Endothelial cell of umbilical vein (primary cell): Measurements from ENCODE around the gene WBP1L. TPM values are rescaled to one million over a fixed set of nuclear protein-coding genes. Genes with fewer than 3 reads are reported as not detected.

Experiments
- BruUV-seq: library from RNA; stranded (reverse); fragments of 400-500 nt; replicated peaks from 2 replicates; lab custom pipeline; 2021; lab: Mats Ljungman, UMichigan
- CTCF ChIA-PET: fragments of 300-600, 350-600 bp; sonication (Branson Sonifier 250); formaldehyde crosslinking; loops from one replicate; lab custom pipeline; 2021; ENCODE audit warnings: antibody characterized with exemption, inconsistent platforms; lab: Charles Lee
- POLR2A ChIA-PET: fragments of 300-600, 350-600 bp; sonication (Branson Sonifier 250); formaldehyde crosslinking; loops from one replicate; lab custom pipeline; 2021; ENCODE audit warnings: antibody characterized with exemption, inconsistent platforms; lab: Charles Lee
- DNase-seq: peaks from one replicate; pipeline ENCODE4 v3.0.0-alpha.2; 2011; ENCODE audit warnings: low read depth, low spot score
- FAIRE-seq: peaks from 2 replicates; lab custom pipeline; 2011; peaks lifted over from hg19 to GRCh38; lab: Jason Lieb, UNC
- H2AFZ ChIP-seq: 2 replicates; pipeline ENCODE4 v1.6.0; 2012; ENCODE audit warnings: low read depth, low read length, control low read depth, inconsistent platforms
- H3K27ac ChIP-seq: 2 replicates; pipeline ENCODE4 v1.5.1; 2011; ENCODE audit warnings: low read depth, mild to moderate bottlenecking, control low read depth, low read length, moderate library complexity; ENCODE audit not compliant: insufficient read depth
- H3K27me3 ChIP-seq, 2 experiments: 2 replicates each; pipeline versions ENCODE4 v1.6.0 to v1.6.1; 2011; ENCODE audit warnings: low read length in 2 of 2, mixed read lengths in 1 of 2; ENCODE audit not compliant: control insufficient read depth in 2 of 2, insufficient read depth in 2 of 2
- H3K36me3 ChIP-seq, 2 experiments: 2 replicates in 1 of 2; 3 replicates in 1 of 2; pipeline ENCODE4 v1.5.1; 2011; ENCODE audit warnings: low read length in 2 of 2, mild to moderate bottlenecking in 1 of 2, moderate library complexity in 1 of 2; ENCODE audit not compliant: control insufficient read depth in 2 of 2, insufficient read depth in 2 of 2; ENCODE audit errors: extremely low read depth in 1 of 2
- H3K4me1 ChIP-seq: 3 replicates; pipeline ENCODE4 v1.5.1; 2011; ENCODE audit warnings: mild to moderate bottlenecking, low read length; ENCODE audit not compliant: control insufficient read depth, insufficient read depth; ENCODE audit errors: extremely low read depth
- H3K4me2 ChIP-seq: 2 replicates; pipeline ENCODE4 v1.6.1; 2011; ENCODE audit warnings: low read length, control low read depth, mixed read lengths; ENCODE audit not compliant: insufficient read depth
- H3K4me3 ChIP-seq, 3 experiments: fragments of 200-600 bp in 1 of 3; sonication (generic), shearing (Covaris generic) in 1 of 3; replicated peaks in 1 of 3; 2 replicates each; pipeline ENCODE4 v1.5.1; 2011 to 2016; ENCODE audit warnings: control low read depth in 3 of 3, low read length in 3 of 3, mild to moderate bottlenecking in 2 of 3, inconsistent platforms in 1 of 3, low read depth in 1 of 3, moderate library complexity in 1 of 3; ENCODE audit not compliant: insufficient read depth in 1 of 3
- H3K79me2 ChIP-seq: 2 replicates; pipeline ENCODE4 v1.6.0; 2012; ENCODE audit warnings: low read length, inconsistent platforms; ENCODE audit not compliant: control insufficient read depth, insufficient read depth
- H3K9ac ChIP-seq: replicated peaks from 2 replicates; pipeline ENCODE3; 2011; ENCODE audit warnings: low read length, control low read depth; ENCODE audit not compliant: insufficient read depth; ENCODE audit errors: extremely low read depth
- H3K9me1 ChIP-seq: replicated peaks from 3 replicates; pipeline ENCODE4 v1.6.0; 2011; ENCODE audit warnings: mild to moderate bottlenecking, low read length; ENCODE audit not compliant: control insufficient read depth, insufficient read depth; ENCODE audit errors: extremely low read depth
- H3K9me3 ChIP-seq: replicated peaks from 2 replicates; pipeline ENCODE4 v1.5.1; 2012; ENCODE audit warnings: low read length, inconsistent platforms; ENCODE audit not compliant: control insufficient read depth, insufficient read depth
- H4K20me1 ChIP-seq: replicated peaks from 2 replicates; pipeline ENCODE3; 2011; ENCODE audit warnings: mild to moderate bottlenecking, low read length; ENCODE audit not compliant: control insufficient read depth, insufficient read depth; ENCODE audit errors: extremely low read depth
- CTCF ChIP-seq, 2 donors: IDR thresholded peaks; 1 replicate in 1 of 2; 2 replicates in 1 of 2; pipeline ENCODE4 v1.5.1; 2011; ENCODE audit warnings: low read length in 2 of 2, mild to moderate bottlenecking in 2 of 2, moderate library complexity in 2 of 2, control low read depth in 1 of 2, inconsistent platforms in 1 of 2, low read depth in 1 of 2; ENCODE audit not compliant: insufficient read depth in 1 of 2; ENCODE audit errors: extremely low read depth in 1 of 2
- EZH2 ChIP-seq: IDR thresholded peaks from 2 replicates; pipeline ENCODE4 v1.6.1; 2012; ENCODE audit warnings: borderline replicate concordance, low read depth, mild to moderate bottlenecking, moderate library complexity, low read length, inconsistent platforms; ENCODE audit not compliant: severe bottlenecking
- FOS ChIP-seq: IDR thresholded peaks from 2 replicates; pipeline ENCODE4 v1.6.1; 2011; ENCODE audit warnings: mild to moderate bottlenecking, low read length, moderate library complexity, borderline replicate concordance; ENCODE audit not compliant: insufficient read depth
- GATA2 ChIP-seq: IDR thresholded peaks from 2 replicates; pipeline ENCODE4 v1.7.0; 2011; ENCODE audit warnings: low read depth, mild to moderate bottlenecking, moderate library complexity, mixed read lengths, low read length; ENCODE audit not compliant: insufficient read length, insufficient read depth
- JUN ChIP-seq: IDR thresholded peaks from 2 replicates; pipeline ENCODE4 v1.6.1; 2011; ENCODE audit warnings: borderline replicate concordance, low read depth; ENCODE audit not compliant: insufficient read length, insufficient read depth
- MAX ChIP-seq: IDR thresholded peaks from 2 replicates; pipeline ENCODE4 v1.6.1; 2011; ENCODE audit not compliant: insufficient read depth, insufficient read length
- MYC ChIP-seq: IDR thresholded peaks from one replicate; pipeline ENCODE4 v1.6.1; 2011; ENCODE audit warnings: mild to moderate bottlenecking, low read depth, low read length
- POLR2A ChIP-seq: IDR thresholded peaks from 2 replicates; pipeline ENCODE4 v1.6.1; 2012; ENCODE audit warnings: low read depth, mild to moderate bottlenecking, control low read depth, low read length
- POLR2AphosphoS5 ChIP-seq: IDR thresholded peaks from 2 replicates; pipeline ENCODE4 v1.6.1; 2012; ENCODE audit warnings: low read depth, mild to moderate bottlenecking, control low read depth, low read length, moderate library complexity; ENCODE audit not compliant: insufficient read depth
- dilution Hi-C: fragments of 300-500 bp; cut with MboI; formaldehyde crosslinking; loops from one replicate; pipeline ENCODE4 v1.15.0; 2019; ENCODE audit warnings: low sequenced_read_pairs; ENCODE audit not compliant: extremely low pct_ligation_motif_present
- intact Hi-C: fragments of 100-400 bp; cut with micrococcal nuclease; formaldehyde crosslinking; loops from one replicate; pipeline ENCODE4 v1.10.0; 2022
- polyA plus RNA-seq, 4 experiments: library from polyadenylated mRNA; depleted of rRNA in 3 of 4; stranded (reverse) in 3 of 4; unstranded in 1 of 4; fragments of >200 nt; gene quantifications; 2 replicates each; pipeline versions ENCODE4 v1.2.1 to v1.2.3, GENCODE V29; 2011 to 2012; ENCODE audit warnings: missing spikeins in 1 of 4
- total RNA-seq: library from RNA; stranded (reverse); gene quantifications from 2 replicates; pipeline ENCODE4 v1.2.3, GENCODE V29; 2021

WBP1L gene
- total and polyA plus RNA-seq, 2 donors (not counting 3 experiments of a cell fraction or from before 2014, with no cell fraction given) = 46.0 to 70.3 TPM

DNA sequence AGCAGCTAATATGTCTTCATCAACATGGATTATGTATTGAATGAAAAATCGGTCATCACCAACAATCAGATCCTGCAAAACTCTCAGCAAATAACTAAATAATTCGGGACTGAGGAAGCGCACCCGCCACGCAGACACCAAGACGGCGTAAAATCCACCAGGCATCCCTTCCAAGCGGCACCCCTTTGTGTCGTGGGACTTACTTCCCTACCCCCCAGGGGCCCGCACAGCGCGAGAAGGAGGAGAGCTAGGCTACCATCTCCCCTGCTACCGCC is 30.3 kb upstream of the WBP1L start:
- H3K79me2 ChIP-seq = peaks cover 16% of the 10 kb centered on the region
- peaks cover 23% of the 10 kb centered on the region for H3K4me1 ChIP-seq
- H3K36me3 ChIP-seq = no peaks in the 10 kb centered on the region
- TF ChIP-seq POLR2A = no peak
- no peak for TF ChIP-seq MYC
- no peak for TF ChIP-seq GATA2
- no peak for TF ChIP-seq CTCF (IDR thresholded peaks at IDR 0.05; ENCODE audit: extremely low read depth in 1 of 2, insufficient read depth in 1 of 2, low read depth in 1 of 2, low read length in 2 of 2)
- TF ChIP-seq FOS = no peak
- no peak for TF ChIP-seq POLR2AphosphoS5
- TF ChIP-seq EZH2 = no peak
- TF ChIP-seq MAX = no peak
- TF ChIP-seq JUN = no peak
- peak overlapping the region; percentile 94 for H3K4me2 ChIP-seq
- H3K9me1 ChIP-seq = no peaks in the 10 kb centered on the region
- POLR2A ChIA-PET = interaction anchor here (1.1 to 1.5 kb wide), 2 partner anchors 30 to 62 kb away, joined by 3 to 6 read pairs; partner anchors contain the start of gene WBP1L
- no peaks in the 10 kb centered on the region for H3K27me3 ChIP-seq
- peak overlapping the region; percentile 80 for H2AFZ ChIP-seq
- dilution Hi-C loops = no loop called here
- intact Hi-C loops = loop anchor here (2.0 to 5.0 kb wide), 3 partner anchors 35 to 319 kb away; partner anchors contain the start of gene NFKB2
- CTCF ChIA-PET = interaction anchor here (0.8 to 7.1 kb wide), 11 partner anchors 13 to 531 kb away, joined by 3 to 75 read pairs (median 6); partner anchors contain the start of gene SUFU
- H3K4me3 ChIP-seq = peak overlapping the region; percentile 51 to 85 (median 62)
- no peaks in the 10 kb centered on the region for H3K9me3 ChIP-seq
- peak overlapping the region; percentile 38 for H3K27ac ChIP-seq
- no TSS peak for BruUV-seq
- H3K9ac ChIP-seq = peak overlapping the region; percentile 78
- no peak for FAIRE-seq
- no peak for DNase-seq
- no peaks in the 10 kb centered on the region for H4K20me1 ChIP-seq
